CD4-positive, alpha-beta T cell (primary cell): ENCODE data around the gene NDOR1. TPM values are rescaled to one million over a fixed set of nuclear protein-coding genes. Genes with fewer than 3 reads are reported as not detected.

Experiments
- ATAC-seq: fragments of 200-7000 bp; cut with Tn5 transposase; one replicate; pipeline ENCODE4 v1.10.0; 2022; ENCODE audit warnings: mild to moderate bottlenecking; ENCODE audit not compliant: poor library complexity
- CTCF ChIA-PET: fragments of 350-600 bp; sonication (Branson Sonifier 250); formaldehyde crosslinking; loops from one replicate; lab custom pipeline; 2021; ENCODE audit warnings: antibody characterized with exemption, inconsistent platforms; lab: Charles Lee
- POLR2A ChIA-PET: fragments of 350-600 bp; sonication (Branson Sonifier 250); formaldehyde crosslinking; loops from one replicate; lab custom pipeline; 2021; ENCODE audit warnings: antibody characterized with exemption, inconsistent platforms; lab: Charles Lee
- DNase-seq, 14 experiments: peaks; one replicate each; pipeline ENCODE4 v3.0.0-alpha.2; 2013 to 2020; ENCODE audit warnings: mixed read lengths in 2 of 14
- H3K27ac ChIP-seq, 2 donors: one replicate each; pipeline versions ENCODE4 v1.5.1 to v1.7.0; 2013; ENCODE audit warnings: low read length in 2 of 2, low read depth in 1 of 2, mild to moderate bottlenecking in 1 of 2
- H3K27me3 ChIP-seq, 2 experiments: 1 replicate in 1 of 2; 2 replicates in 1 of 2; pipeline versions ENCODE4 v1.6.1 to v1.7.0; 2013; ENCODE audit warnings: low read length in 2 of 2, control low read depth in 1 of 2, mild to moderate bottlenecking in 1 of 2, moderate library complexity in 1 of 2; ENCODE audit not compliant: insufficient read depth in 2 of 2, control insufficient read depth in 1 of 2
- H3K36me3 ChIP-seq: one replicate; pipeline ENCODE4 v1.6.1; 2013; ENCODE audit warnings: low read length, control low read depth; ENCODE audit not compliant: insufficient read depth
- H3K4me1 ChIP-seq: one replicate; pipeline ENCODE4 v1.6.1; 2013; ENCODE audit warnings: low read length, control low read depth; ENCODE audit not compliant: insufficient read depth
- H3K4me3 ChIP-seq: one replicate; pipeline ENCODE4 v1.5.1; 2013; ENCODE audit warnings: mild to moderate bottlenecking, low read length, moderate library complexity
- H3K9me3 ChIP-seq, 2 experiments: 1 replicate in 1 of 2; 2 replicates in 1 of 2; pipeline versions ENCODE4 v1.6.1 to v1.7.0; 2013; ENCODE audit warnings: low read length in 2 of 2, mild to moderate bottlenecking in 2 of 2, control low read depth in 1 of 2, moderate library complexity in 1 of 2; ENCODE audit not compliant: control insufficient read depth in 1 of 2, insufficient read depth in 1 of 2
- H3K27ac Mint-ChIP-seq: one replicate; pipeline ENCODE4 v1.8.0; 2020; ENCODE audit warnings: mixed read lengths
- H3K27me3 Mint-ChIP-seq: one replicate; pipeline ENCODE4 v1.8.0; 2021; ENCODE audit warnings: mixed read lengths
- H3K36me3 Mint-ChIP-seq: one replicate; pipeline ENCODE4 v1.8.0; 2021; ENCODE audit warnings: low read depth, mixed read lengths
- H3K4me1 Mint-ChIP-seq: one replicate; pipeline ENCODE4 v1.8.0; 2021; ENCODE audit warnings: low read depth, mixed read lengths
- H3K4me3 Mint-ChIP-seq: one replicate; pipeline ENCODE4 v1.8.0; 2020; ENCODE audit warnings: mild to moderate bottlenecking, mixed read lengths
- H3K9me3 Mint-ChIP-seq: one replicate; pipeline ENCODE4 v1.8.0; 2020; ENCODE audit warnings: mixed read lengths
- CTCF ChIP-seq: fragments of 200-600 bp; IDR thresholded peaks from one replicate; pipeline ENCODE4 v1.8.0; 2022; ENCODE audit warnings: antibody characterized with exemption, mild to moderate bottlenecking
- intact Hi-C, 2 experiments: fragments of 100-400 bp; cut with DNase I in 1 of 2; cut with micrococcal nuclease in 1 of 2; formaldehyde crosslinking; loops; one replicate each; pipeline versions ENCODE4 v1.15.1 to v1.9.0; 2023 to 2025; cut with DNase I, micrococcal nuclease
- total RNA-seq, 174 experiments: library from RNA in 2 of 174; stranded (reverse) in 2 of 174; gene quantifications; one replicate each; pipeline ENCODE4 v1.2.3 and lab custom pipeline; 2021 to 2026

NDOR1 gene
- total RNA-seq, 2 experiments from 2014 or later: 22.8 to 25.3 TPM

DNA sequence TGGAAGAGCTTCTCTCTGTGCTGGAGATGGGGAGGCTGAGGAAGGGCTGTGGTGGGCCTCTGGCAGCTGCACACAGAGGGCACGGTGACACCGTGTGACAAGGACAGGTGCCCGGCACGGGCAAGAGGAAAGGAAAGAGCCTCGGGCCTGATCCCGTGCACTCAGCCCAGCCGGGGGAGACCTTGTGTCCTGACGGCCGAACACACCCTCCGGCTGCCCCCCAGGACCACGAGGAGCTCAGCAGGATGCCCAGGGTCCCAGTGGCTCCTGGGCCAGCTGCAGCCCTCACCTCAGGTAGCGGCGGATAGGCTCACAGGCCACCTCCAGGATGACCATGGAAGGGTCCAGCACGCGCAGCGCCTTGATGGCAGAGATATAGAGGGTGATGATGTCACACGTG is 22.7 kb upstream of the NDOR1 start:
- H3K9me3 ChIP-seq: no peaks in the 10 kb centered on the region
- H3K4me3 ChIP-seq: no peak overlapping the region
- H3K4me3 Mint-ChIP-seq: peak overlapping the region; percentile 4
- H3K27ac ChIP-seq: no peak overlapping the region
- intact Hi-C loops: no loop called here
- POLR2A ChIA-PET: no interaction called here
- no peaks in the 10 kb centered on the region for H3K9me3 Mint-ChIP-seq
- peaks cover 19% of the 10 kb centered on the region for H3K4me1 Mint-ChIP-seq
- H3K27ac Mint-ChIP-seq: no peak overlapping the region
- H3K27me3 ChIP-seq: no peaks in the 10 kb centered on the region
- peaks cover 78% of the 10 kb centered on the region for H3K36me3 ChIP-seq
- DNase-seq (no peak), ATAC-seq (no peak)
- CTCF ChIA-PET: no interaction called here
- peaks cover 61% of the 10 kb centered on the region for H3K36me3 Mint-ChIP-seq
- H3K4me1 ChIP-seq: peaks cover 27% of the 10 kb centered on the region
- no peaks in the 10 kb centered on the region for H3K27me3 Mint-ChIP-seq
- no peak for TF ChIP-seq CTCF

- intact Hi-C loops: no loop called here
- H3K27ac Mint-ChIP-seq: peak overlapping the region; percentile 39
Measured at GRCh38 chr9:137183980-137184595, 21.4 kb upstream of the NDOR1 start.

GRCh38 chr9:137184881-137185660 is 20.4 kb upstream of the NDOR1 start:
- Mint-ChIP-seq H3K4me1 (peaks cover 29% of the 10 kb centered on the region), H3K4me3 (no peak overlapping the region)
- intact Hi-C loops: loop anchor here in 1 of 2 experiments (5.0 kb wide), 1 partner anchor 52 kb away; no protein-coding TSS in a partner anchor

More at GRCh38 chr9:137183980-137184595, 21.4 kb upstream of the NDOR1 start:
- no peak overlapping the region for H3K27ac ChIP-seq
- ChIA-PET CTCF (no interaction called here), POLR2A (no interaction called here)
- H3K4me3 Mint-ChIP-seq: peak overlapping the region; percentile 56
- no peaks in the 10 kb centered on the region for H3K9me3 ChIP-seq
- ATAC-seq: no peak
- peaks cover 22% of the 10 kb centered on the region for H3K4me1 Mint-ChIP-seq
- peaks cover 68% of the 10 kb centered on the region for H3K36me3 Mint-ChIP-seq
- DNase-seq: no peak
- no peaks in the 10 kb centered on the region for H3K27me3 Mint-ChIP-seq
- H3K9me3 Mint-ChIP-seq: no peaks in the 10 kb centered on the region
- H3K4me1 ChIP-seq: peaks cover 35% of the 10 kb centered on the region
- no peak for TF ChIP-seq CTCF
- H3K27me3 ChIP-seq: no peaks in the 10 kb centered on the region
- H3K4me3 ChIP-seq: no peak overlapping the region
- H3K36me3 ChIP-seq: peaks cover 71% of the 10 kb centered on the region

More at GRCh38 chr9:137184881-137185660, 20.4 kb upstream of the NDOR1 start:
- ChIA-PET POLR2A (no interaction called here), CTCF (no interaction called here)
- Histone ChIP-seq H3K27me3 (no peaks in the 10 kb centered on the region), H3K4me1 (peaks cover 44% of the 10 kb centered on the region), H3K9me3 (no peaks in the 10 kb centered on the region), H3K27ac (no peak overlapping the region), H3K36me3 (peaks cover 66% of the 10 kb centered on the region), H3K4me3 (no peak overlapping the region)
- Mint-ChIP-seq H3K9me3 (no peaks in the 10 kb centered on the region), H3K36me3 (peaks cover 70% of the 10 kb centered on the region), H3K27me3 (no peaks in the 10 kb centered on the region), H3K27ac (no peak overlapping the region)
- ATAC-seq (no peak), DNase-seq (no peak)
- no peak for TF ChIP-seq CTCF
